ENCODE results near the gene ONECUT1.

DNA sequence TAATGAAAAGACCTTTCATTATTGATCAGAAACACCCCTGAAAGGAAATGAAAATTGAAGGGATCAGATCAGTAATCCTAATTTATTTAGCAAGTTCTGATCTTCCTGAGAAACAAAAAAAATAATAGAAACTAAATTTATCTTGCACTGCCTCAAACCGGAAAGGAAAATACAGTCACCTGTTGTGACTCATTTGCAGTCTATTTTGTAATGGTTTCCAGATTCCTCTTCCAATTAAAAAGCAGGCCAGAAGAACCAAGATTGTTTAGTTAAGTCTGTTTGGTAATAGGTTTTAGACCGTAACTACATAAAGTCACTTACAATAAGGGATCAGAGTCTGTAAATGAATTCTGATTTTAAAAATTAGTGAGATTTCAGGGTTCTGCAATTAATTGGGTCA is 61.2 kb downstream of the ONECUT1 start:
- TF ChIP-seq CTCF (IDR thresholded peaks at IDR 0.05): no peak
- no peak for TF ChIP-seq POLR2A (IDR thresholded peaks at IDR 0.05)
